Fibroblast of lung (primary cell): ENCODE measurements around the gene ADAD1. TPM values are rescaled to one million over a fixed set of nuclear protein-coding genes. Genes with fewer than 3 reads are reported as not detected.

ENCODE experiments used
- DNase-seq, 2 donors: peaks; one replicate each; pipeline versions ENCODE4 v3.0.0 to v3.0.0-alpha.2; 2010; ENCODE audit warnings: low read depth in 2 of 2
- H2AFZ ChIP-seq: 2 replicates; pipeline ENCODE4 v1.5.1; 2012; ENCODE audit warnings: low read length, control low read depth, inconsistent platforms
- H3K27ac ChIP-seq: 2 replicates; pipeline ENCODE4 v1.5.1; 2011; ENCODE audit warnings: low read length, control low read depth; ENCODE audit not compliant: insufficient read depth
- H3K27me3 ChIP-seq: 2 replicates; pipeline ENCODE4 v1.5.1; 2011; ENCODE audit warnings: mild to moderate bottlenecking, low read length; ENCODE audit not compliant: control insufficient read depth, insufficient read depth
- H3K36me3 ChIP-seq: 2 replicates; pipeline ENCODE4 v1.5.1; 2011; ENCODE audit warnings: low read length; ENCODE audit not compliant: control insufficient read depth, insufficient read depth
- H3K4me1 ChIP-seq: 2 replicates; pipeline ENCODE4 v1.5.1; 2011; ENCODE audit warnings: low read length; ENCODE audit not compliant: control insufficient read depth, insufficient read depth; ENCODE audit errors: extremely low read depth
- H3K4me2 ChIP-seq: 2 replicates; pipeline ENCODE4 v1.5.1; 2011; ENCODE audit warnings: low read length, control low read depth; ENCODE audit not compliant: insufficient read depth; ENCODE audit errors: extremely low read depth
- H3K4me3 ChIP-seq, 4 experiments: fragments of 200-600 bp in 1 of 4; sonication (generic) in 1 of 4; replicated peaks in 1 of 4; 2 replicates each; pipeline ENCODE4 v1.5.1; 2011 to 2016; ENCODE audit warnings: low read length in 4 of 4, low read depth in 3 of 4, mild to moderate bottlenecking in 3 of 4, control low read depth in 2 of 4, inconsistent platforms in 1 of 4, mixed read lengths in 1 of 4; ENCODE audit not compliant: insufficient read depth in 1 of 4; ENCODE audit errors: control extremely low read depth in 1 of 4
- H3K79me2 ChIP-seq: 2 replicates; pipeline ENCODE4 v1.5.1; 2012; ENCODE audit warnings: mild to moderate bottlenecking, low read length, inconsistent platforms; ENCODE audit not compliant: control insufficient read depth, insufficient read depth
- H3K9ac ChIP-seq: 2 replicates; pipeline ENCODE4 v1.5.1; 2011; ENCODE audit warnings: mild to moderate bottlenecking, low read length, control low read depth; ENCODE audit not compliant: insufficient read depth
- H3K9me3 ChIP-seq: 2 replicates; pipeline ENCODE4 v1.5.1; 2012; ENCODE audit warnings: low read depth, low read length; ENCODE audit not compliant: control insufficient read depth, insufficient read depth
- H4K20me1 ChIP-seq: 2 replicates; pipeline ENCODE4 v1.5.1; 2011; ENCODE audit warnings: low read length; ENCODE audit not compliant: control insufficient read depth, insufficient read depth; ENCODE audit errors: extremely low read depth
- EZH2 ChIP-seq: IDR thresholded peaks from 2 replicates; pipeline ENCODE4 v1.5.1; 2012; ENCODE audit warnings: low read length, control low read depth, mild to moderate bottlenecking; ENCODE audit errors: missing control alignments
- polyA plus RNA-seq, 2 donors: library from polyadenylated mRNA; depleted of rRNA in 1 of 2; stranded (reverse) in 1 of 2; unstranded in 1 of 2; fragments of >200 nt; gene quantifications; 2 replicates each; pipeline ENCODE4 v1.2.1, GENCODE V29; 2011 to 2012; ENCODE audit warnings: missing spikeins in 1 of 2
- total RNA-seq: library from RNA; depleted of rRNA; stranded (reverse); fragments of >200 nt; gene quantifications from 2 replicates; pipeline ENCODE4 v1.2.1, GENCODE V29; 2014
- TF ChIP-seq, protein P1 (sequence below), 2 donors: IDR thresholded peaks in 1 of 2; conservative IDR thresholded peaks in 1 of 2; 1 replicate in 1 of 2; 2 replicates in 1 of 2; pipeline ENCODE4 v1.5.1; 2011 to 2012; ENCODE audit warnings: low read length in 2 of 2, control low read depth in 1 of 2, inconsistent platforms in 1 of 2, low read depth in 1 of 2, mild to moderate bottlenecking in 1 of 2

The ADAD1 gene
- total and polyA plus RNA-seq, 2 donors (not counting 1 experiment from before 2014, with no cell fraction given) = not detected

DNA sequence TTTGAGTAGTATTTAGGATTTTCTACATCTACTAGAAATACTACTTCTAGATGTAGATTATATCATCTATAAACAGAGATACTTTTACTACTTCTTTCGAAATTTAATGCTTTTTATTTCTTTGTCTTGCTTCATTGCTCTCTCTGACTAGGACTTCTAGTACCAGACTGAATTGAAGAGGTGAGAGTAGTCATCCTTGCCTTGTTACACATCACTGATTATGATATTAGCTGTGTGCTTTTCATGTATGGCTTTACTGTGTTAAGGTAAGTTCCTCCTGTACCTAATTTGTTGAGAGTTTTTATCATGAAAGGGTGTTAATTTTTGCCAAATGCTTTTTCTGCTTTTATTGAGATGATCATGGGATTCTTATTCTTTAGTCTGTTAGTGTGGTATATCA, 97.3 kb downstream of the ADAD1 start:
- Histone ChIP-seq H2AFZ (no peak overlapping the region), H3K79me2 (no peaks in the 10 kb centered on the region), H3K27me3 (no peaks in the 10 kb centered on the region), H3K4me1 (no peaks in the 10 kb centered on the region), H3K9ac (no peak overlapping the region), H3K9me3 (no peaks in the 10 kb centered on the region), H3K4me3 (no peak overlapping the region), H4K20me1 (no peaks in the 10 kb centered on the region), H3K4me2 (no peak overlapping the region), H3K27ac (no peak overlapping the region), H3K36me3 (no peaks in the 10 kb centered on the region)
- no peak for DNase-seq
- TF ChIP-seq, protein P1, sequence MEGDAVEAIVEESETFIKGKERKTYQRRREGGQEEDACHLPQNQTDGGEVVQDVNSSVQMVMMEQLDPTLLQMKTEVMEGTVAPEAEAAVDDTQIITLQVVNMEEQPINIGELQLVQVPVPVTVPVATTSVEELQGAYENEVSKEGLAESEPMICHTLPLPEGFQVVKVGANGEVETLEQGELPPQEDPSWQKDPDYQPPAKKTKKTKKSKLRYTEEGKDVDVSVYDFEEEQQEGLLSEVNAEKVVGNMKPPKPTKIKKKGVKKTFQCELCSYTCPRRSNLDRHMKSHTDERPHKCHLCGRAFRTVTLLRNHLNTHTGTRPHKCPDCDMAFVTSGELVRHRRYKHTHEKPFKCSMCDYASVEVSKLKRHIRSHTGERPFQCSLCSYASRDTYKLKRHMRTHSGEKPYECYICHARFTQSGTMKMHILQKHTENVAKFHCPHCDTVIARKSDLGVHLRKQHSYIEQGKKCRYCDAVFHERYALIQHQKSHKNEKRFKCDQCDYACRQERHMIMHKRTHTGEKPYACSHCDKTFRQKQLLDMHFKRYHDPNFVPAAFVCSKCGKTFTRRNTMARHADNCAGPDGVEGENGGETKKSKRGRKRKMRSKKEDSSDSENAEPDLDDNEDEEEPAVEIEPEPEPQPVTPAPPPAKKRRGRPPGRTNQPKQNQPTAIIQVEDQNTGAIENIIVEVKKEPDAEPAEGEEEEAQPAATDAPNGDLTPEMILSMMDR (conservative IDR thresholded peaks at IDR 0.05 in 1 of 2, IDR thresholded peaks at IDR 0.05 in 1 of 2; ENCODE audit: low read depth in 1 of 2, low read length in 2 of 2) = no peak
- no peak for TF ChIP-seq EZH2

DNA sequence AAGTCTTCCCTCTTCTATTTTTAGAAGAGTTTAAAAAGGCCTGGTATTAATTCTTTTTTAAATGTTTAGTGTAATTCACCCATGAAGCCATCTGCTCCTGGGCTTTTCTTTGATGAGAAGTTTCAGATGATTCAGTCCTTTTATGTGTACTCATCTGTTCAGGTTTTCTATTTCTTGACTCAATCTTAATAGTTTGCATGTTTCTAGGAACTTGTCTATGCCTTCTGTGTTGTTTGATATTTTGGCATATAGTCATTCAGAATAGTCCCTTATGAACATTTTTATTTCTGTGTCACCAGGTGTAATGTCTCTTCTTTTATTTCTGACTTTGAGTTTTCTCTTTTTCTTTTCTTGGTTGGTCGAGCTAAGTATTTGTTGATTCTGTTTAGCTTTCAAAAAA, 97.9 kb downstream of the ADAD1 start:
- Histone ChIP-seq H2AFZ (no peak overlapping the region), H3K79me2 (no peaks in the 10 kb centered on the region), H3K4me3 (no peak overlapping the region), H3K4me2 (no peak overlapping the region), H3K27me3 (no peaks in the 10 kb centered on the region), H3K4me1 (no peaks in the 10 kb centered on the region), H3K9me3 (no peaks in the 10 kb centered on the region), H3K36me3 (no peaks in the 10 kb centered on the region), H4K20me1 (no peaks in the 10 kb centered on the region), H3K27ac (no peak overlapping the region), H3K9ac (no peak overlapping the region)
- no peak for DNase-seq
- TF ChIP-seq, protein P1 (conservative IDR thresholded peaks at IDR 0.05 in 1 of 2, IDR thresholded peaks at IDR 0.05 in 1 of 2; ENCODE audit: low read depth in 1 of 2, low read length in 2 of 2) = no peak
- no peak for TF ChIP-seq EZH2

Other genes with a start within 250 kb of the ADAD1 start
- gene BLTP1, start 226.7 kb upstream of the ADAD1 start, total RNA-seq = 90.7 and 130 TPM in 2 replicates
- 34.1 and 52.5 TPM in 2 replicates for gene BLTP1, start 226.7 kb upstream of the ADAD1 start, polyA plus RNA-seq
- not detected in 2 replicates for gene IL2, start 77.7 kb downstream of the ADAD1 start, total RNA-seq
- gene IL2, start 77.7 kb downstream of the ADAD1 start, polyA plus RNA-seq = not detected in 2 replicates
- not detected in 2 replicates for gene IL21, start 242.1 kb downstream of the ADAD1 start, total RNA-seq
- not detected in 2 replicates for gene IL21, start 242.1 kb downstream of the ADAD1 start, polyA plus RNA-seq